NCI-H82 (cell line): Measurements from ENCODE around the gene SHCBP1L.

Experiments used
- DNase-seq: peaks from one replicate; lab custom pipeline; 2025; lab: John Stamatoyannopoulos, UW

The SHCBP1L gene

DNA sequence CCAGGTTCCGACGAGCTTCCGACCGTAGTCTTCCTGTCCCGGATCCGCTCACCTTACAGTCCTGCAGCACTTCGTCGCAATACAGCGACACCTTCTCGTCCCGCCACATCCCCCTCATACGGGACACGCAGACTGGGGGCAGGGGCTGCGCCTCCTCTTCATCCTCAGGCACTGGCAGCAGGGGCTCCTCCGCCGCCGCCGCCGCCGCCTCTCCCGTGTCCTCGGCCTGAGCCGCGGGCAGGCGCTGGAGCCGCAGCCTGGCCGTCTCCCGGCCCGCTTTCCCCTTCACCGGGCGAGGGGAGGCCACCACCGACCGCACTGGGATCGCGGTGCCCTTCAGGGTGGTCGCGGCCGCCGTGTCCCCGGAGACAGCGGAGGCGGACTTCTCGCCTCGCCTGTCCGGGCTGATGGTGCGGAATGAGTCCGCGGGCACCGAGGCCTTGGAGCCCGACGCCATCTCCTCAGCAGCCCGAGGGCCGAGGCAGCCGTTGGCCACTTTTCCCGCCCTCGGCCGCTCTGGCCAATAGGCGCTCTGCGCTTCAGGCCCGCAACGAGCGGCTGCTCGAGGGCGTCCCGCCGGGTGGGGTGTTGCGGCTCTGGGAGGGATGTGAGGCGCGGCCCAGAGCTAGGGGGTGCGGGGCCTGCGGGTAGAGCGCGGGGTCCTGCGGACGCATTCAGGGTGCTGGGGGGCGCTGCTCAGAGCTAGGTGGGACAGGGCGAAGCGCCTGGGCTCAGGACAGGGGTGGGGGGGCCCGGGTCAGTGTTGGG, at the start of gene SHCBP1L:
TSS of gene SHCBP1L (minus strand) at position 490 of the 768 bp plus-strand sequence. CDS start at position 457, 33 bp downstream.
- no peak for DNase-seq

DNA sequence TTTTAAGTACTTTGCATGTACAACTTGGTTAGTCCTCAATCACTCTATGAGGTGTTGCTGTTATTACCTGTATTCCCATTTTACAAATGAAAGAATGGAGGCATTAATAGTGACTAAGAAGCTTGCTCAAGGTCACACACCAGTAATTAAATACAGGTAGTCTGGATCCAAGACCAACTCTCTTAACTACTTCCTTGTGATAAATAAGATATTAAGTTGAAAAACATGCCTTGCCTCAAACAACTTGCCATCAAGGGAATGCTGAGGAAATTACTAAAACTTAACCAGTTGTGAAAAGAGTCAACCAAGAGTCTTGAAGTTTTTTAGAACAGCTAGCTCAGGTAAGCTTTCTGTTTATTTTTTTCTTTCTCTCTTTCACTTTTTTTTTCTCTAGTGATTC, 49.3 kb upstream of the SHCBP1L start:
- no peak for DNase-seq

DNA sequence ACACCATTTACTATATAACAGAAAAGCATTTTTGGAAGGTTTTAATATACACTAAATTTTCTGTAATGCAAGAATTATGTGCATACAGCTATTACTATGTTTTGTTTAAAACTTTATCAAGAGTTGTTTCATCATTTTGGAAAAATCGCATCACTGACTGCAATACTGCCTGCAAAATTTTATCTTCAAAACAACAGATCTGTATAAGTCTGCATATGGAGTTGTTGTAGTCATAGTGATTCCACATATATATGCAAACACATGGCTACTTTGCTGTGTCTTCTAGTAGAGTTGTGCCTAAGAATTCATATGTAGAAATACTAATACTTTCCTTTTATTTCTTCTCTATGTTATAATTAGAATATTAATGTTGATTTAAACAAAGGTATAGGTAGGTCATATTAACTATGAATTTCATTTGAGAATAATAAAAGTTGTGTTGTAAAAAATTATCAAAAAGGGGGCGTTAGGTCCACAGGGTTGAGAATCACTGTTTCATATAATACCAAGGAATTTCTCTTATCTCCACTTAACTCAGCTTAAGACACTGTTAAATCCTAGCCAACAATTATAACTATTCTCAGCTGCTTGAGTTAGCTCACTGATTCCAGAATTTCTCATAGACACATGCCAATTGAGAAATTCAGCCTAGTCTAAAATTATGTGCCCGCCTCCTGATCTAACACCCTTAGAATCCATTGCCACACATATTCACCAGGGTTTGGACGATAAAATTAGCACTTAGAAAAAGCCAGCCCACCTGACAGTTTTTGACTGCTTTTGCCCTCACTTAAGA, 47.4 kb upstream of the SHCBP1L start:
- DNase-seq: no peak

DNA sequence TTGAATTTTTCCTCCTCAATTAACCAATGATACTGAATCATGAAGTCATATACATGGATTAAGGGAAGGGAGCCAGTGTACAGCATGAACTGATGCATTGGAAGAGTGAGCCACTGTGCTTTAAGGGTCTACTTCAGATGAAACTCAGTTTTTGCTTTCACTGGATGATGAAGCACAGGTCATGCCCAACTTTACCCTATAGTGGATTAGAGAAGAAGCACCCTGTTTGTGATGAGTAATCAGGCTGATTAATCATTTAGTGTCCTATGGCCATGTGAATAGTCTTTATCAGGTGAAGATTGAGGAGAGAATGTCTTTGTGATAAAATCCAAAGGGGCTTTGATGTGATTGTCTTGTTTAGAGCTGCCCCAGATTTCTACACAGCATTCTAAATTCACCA, 45.5 kb upstream of the SHCBP1L start:
- DNase-seq: no peak

DNA sequence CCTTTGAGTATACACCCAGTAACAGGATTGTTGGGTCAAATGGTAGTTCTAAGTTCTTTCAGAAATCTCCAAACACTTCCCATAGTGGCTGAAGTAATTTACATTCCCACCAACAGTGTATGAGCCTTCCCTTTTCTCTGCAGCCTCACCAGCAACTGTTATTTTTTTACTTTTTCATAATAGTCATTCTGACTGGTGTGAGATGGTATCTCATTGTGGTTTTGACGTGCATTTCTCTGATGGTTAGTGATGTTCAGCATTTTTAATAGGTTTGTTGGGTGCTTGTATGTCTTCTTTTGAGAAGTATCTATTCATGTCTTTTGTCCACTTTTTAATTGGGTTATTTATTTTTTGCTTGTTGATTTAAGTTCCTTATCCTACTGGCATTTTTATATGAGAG, 43.9 kb upstream of the SHCBP1L start:
- DNase-seq: no peak

DNA sequence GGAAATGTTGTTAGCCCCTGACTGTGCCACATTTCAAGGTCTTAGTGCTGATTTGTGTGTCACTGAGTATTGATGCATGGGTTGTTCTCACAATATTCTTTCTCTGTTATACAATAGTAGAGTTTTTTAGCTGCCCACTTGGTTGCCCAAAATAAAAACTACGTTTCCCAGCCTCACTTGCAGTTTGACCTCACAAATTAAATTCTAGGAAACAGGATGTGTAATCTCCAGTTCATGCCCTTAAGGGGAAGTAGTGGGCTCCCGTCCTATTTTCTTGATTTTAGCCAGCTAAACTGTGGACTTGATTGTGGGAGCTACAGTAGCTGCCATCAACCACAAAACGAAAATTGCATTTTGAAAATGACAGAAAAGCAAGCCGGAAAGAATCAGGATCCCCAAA, 42.9 kb upstream of the SHCBP1L start:
- no peak for DNase-seq

DNA sequence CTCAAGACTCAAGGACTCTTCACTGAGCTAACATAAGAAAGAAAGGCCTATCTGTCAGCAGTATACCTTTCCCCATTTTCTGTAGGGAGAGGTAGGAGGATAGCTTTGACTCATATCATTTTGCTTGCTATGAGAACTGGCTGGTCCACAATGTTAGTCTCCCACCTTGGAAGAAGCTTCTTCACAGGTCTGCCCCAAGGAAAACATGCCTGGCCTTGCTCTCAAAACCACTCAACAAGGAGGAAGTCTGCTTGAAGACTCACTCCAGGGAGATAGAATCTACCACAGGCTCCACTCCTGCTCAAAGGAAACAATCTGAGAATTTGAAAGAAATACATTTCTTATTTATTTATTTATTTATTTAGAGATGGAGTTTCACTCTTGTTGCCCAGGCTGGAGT, 40.8 kb upstream of the SHCBP1L start:
- no peak for DNase-seq

DNA sequence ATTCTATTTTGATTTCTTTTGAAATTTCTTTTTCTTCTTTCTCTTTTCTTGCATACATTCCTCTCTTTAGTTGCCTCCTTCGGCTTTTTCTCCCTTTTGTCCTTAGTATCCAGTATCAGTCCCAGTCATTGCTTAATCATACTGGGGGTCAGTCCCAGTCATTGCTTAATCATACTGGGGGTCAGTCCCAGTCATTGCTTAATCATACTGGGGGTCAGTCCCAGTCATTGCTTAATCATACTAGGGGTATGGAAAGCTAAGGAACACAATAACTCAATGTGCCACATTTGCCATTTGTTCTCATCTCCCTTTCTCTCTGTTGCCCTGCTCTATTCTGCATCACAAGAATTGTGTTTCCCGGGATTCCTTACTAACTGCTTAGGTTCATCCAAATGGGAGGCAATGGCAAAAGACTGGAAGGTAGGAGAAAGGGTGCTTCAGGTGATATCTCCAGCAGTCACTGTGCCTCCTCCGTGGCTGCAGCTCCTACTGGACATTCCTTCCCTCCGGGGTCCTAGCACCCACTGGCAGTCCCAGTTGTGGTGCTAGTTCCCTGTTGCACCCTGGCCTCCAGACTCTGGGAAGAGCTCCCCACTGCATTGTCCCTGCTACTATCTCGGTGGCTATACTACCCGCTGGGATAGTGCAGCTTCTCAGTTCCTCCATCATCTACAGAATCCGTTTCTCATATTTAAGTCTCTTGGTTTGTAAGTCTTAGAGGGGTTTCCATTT, 37.6 kb upstream of the SHCBP1L start:
- no peak for DNase-seq

DNA sequence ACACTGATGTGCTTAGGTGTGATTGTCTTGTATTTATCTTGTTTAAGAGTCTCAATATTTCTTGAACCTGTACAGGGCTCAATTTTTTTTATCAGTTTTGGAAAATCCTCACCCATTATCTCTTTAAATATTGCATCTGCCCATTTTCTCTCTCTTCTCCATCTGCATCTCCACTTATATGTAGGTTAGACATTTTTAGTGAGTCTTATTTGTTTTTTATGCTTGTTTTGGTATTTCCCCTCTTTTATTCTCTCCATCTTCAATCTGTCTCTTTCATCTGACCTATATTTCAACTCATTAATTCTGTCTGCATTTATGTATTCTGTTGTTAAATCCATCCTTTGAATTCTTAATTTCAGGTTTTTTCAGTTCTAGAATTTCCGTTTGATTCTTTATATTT, 32.9 kb upstream of the SHCBP1L start:
- no peak for DNase-seq

DNA sequence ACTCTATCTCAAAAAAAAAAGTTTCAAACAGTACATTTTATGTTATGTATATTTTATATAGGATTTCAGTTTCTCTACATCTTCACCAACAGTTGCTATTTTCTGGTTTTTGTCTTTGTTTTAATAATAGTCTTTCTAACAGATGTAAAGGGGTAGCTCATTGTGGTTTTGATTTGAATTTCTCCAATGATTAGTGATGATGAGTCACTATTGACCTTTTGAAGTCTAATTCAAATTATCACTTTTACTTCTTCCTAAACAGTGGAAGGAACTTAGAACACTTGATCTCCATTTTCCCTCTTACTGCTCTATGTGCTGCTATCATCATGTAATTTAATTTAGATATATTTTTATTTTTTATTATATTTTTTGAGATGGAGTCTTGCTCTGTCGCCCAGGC, 31.7 kb upstream of the SHCBP1L start:
- DNase-seq: no peak

DNA sequence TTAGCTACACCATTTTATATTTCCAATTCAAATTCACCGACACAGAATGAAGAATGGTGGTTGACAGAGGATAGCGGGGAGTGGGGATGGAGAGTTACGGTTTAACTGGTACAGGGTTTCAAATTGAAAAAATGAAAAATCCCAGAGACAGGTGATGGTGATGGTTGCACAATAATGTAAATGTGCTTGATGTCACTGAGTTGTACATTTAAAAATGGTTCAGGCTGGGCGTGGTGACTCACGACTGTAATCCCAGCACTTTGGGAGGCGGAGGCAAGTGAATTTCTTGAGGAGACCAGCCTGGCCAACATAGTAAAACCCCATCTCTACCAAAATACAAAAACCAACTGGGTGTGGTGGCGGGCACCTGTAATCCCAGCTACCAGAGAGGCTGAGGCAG, 31.2 kb upstream of the SHCBP1L start:
- DNase-seq: no peak

DNA sequence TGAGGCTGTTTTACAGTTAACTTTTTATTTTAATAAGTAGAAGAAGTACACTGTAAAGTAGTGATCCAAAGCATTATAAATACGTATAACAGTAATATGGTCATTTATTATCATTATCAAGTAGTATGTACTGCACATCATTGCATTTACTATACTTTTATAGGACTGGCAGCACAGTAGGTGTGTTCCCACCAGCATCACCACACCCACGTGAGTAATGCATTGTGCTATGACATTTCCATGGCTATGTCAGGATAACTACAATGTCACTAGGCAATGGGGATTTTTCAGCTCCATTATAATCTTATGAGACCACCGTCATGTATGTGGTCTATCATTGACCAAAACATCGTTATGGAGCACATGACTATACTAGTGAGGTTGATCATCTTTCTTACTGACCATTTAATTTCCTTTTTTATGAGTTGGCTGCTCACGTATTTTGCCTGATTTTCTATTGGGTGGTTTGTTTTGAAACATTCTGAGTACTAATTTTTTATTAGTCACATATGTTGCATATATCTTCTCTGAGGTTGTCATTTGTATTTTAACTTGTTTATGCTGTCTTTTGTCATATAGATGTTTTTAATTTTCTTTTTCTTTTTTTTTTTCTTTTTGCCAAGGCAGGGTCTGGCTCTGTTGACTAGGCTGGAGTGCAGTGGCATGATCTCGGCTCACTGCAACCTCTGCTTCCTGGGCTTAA, 25.3 kb upstream of the SHCBP1L start:
- no peak for DNase-seq

DNA sequence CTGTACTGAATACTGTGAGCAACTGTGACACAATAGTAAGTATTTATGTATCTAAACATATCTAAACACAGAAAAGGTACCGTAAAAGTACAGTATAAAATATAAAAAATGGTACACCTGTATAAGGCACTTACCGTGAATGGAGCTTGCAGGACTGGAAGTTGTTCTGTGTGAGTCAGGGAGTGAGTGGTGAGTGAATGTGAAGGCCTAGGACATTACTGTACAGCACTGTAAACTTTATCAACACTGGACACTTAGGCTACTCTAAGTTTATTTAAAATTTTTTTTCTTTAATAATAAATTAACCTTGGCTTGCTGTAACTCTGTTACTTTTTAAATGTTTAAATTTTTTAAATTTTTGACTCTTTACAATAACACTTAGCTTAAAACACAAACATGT, 24.5 kb upstream of the SHCBP1L start:
- DNase-seq: no peak

DNA sequence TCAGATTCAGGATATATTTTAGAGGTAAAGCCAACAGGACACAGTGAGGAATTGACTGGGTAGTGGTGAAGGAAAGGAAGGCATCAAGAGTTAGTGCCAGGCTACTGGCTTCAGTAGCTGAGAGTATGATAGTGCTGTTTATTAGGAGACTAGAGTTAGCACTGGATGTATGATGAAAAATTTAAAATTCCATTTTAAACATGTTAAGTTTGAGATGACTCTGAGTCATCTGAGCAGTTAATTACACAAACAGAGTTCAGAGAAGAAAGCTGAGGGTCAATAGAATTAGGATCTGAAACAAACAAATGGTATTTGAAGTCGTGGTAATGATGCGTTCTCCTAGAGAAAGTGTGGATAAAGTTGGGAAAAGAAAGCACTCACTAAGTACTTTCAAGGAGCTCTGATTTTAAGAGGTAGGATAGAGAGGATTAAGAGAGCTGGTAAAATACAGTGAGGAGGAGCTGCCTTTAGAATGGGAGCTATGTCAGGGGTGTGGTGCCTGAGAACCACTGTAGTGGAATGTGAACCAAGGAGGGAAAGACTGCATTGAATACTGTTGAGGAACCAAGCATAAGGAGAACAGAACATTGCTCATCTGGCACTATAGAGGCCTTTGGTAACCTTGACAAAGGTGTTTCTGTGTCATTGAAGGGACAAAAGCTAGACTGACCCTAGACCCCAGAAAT, 21.7 kb upstream of the SHCBP1L start:
- DNase-seq: no peak

DNA sequence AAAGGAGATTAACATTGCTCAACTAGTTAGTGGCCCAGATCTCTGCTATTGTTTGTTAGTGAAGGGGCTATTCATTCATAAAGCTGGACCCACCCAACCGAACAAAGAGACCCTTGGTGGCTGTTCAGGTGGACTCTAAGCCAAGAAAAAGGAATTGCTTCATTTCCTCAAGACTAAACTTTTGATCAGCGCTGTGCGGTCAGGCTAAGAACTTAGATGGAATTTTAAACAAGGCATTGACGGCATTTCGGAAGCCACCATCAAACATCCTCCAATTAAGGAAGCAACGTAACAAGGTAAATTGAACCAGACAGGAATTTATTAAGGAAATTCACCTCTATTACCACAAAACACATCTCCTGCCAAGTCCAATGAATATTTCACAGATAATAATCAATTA, 19.9 kb upstream of the SHCBP1L start:
- DNase-seq: no peak

DNA sequence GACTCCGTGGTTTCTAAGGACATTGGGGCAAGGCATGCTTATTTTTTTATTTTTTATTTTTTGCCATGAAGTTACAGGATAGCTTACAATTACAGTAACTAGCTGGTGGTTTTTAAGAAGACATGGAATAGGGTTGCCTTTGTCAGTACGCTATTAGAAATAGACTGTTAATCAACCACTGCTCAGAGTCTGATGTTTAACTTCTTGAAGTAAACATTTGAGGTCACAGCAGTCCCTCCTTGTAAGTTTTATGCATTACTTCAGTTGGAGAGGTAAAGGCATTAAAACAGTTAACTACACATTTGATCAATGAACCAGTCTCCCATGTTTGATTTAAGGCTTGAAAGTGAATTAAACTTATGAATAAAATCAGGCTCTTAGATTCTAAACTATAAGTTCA, 19.3 kb upstream of the SHCBP1L start:
- DNase-seq: no peak

DNA sequence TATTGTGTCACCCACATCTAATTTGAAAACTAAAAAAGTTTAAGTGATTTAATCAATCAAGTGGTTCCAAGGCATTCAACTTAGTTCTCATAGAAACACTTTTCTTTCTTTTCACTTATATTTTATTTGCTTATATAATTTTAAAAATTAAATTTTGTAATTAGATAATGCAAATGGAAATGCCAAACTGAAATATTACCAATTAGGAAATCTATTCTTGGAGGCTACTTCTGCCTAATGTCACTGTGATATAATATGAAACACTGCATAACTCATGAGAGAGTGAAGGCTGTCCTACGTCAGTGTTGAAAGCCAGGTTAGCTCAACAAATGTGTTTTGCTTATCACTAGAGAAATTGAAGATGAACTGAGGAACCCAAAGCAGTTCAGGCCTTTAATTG, 18.3 kb upstream of the SHCBP1L start:
- DNase-seq: no peak

DNA sequence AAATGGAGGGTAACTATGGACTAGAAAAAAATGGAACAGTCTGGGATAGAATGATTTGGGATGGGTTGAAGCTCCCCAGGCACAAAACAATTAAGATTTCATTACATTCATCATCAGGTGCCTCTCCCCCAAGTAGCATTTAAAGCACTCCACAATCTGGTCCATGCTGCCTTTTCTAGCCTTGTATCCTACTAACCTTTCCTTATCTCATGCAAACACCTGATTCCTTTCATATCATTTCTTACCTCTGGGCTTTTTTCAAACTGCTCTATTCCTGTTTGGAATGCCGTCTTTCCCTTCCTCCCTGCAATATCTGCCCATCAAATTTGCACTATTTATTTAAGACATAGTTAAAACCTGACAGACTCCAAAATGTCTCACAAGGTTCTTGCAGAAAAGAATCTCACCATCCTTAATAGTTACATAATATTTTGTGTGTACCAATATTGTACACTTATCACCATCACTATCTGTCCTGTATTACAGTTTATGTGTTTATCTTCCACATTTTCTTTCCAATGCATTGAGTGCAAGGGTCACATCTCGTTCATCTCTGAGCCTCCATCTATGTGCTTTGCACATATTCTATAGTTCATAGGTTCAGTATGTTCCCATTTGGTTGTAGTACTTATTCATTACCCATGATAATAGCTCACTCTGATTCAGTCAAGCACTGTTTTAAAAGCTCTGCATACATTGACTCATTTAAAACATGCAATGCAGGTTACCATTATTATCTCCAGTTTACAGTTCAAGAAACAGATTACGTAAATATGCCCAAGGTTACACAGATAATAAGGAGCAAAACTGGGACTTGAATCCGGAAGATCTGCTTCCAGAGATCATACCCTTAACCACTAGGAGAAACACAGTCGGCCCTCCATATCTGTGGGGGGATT, 16.1 kb upstream of the SHCBP1L start:
- DNase-seq: no peak

DNA sequence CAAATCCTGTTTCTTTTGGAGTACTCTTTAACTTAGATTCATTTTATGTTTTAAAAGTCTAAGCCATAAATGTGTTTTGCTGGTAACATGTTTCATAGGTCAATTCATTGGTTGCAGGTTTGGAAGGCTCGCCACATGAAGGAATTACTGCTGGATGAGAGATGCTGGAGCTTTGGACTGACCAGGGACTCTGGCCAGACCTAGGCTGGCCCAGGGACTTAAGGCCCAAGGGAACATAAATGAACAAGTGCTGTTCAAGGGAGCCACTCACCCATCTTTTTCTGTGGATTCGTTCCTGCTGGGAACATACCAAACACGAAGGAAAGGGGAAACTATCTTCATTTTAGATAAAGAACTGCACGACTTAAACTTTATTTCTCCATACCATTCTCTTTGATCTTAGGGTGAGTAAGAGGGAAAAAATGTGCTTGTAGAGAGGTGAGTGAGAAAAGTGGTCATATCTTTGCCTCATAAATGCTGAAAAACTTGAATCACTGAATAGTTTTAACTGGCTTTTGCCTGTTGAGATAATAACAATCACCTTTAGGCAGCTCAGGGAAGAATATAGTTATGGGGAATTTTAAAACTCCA, 15.3 kb upstream of the SHCBP1L start:
- no peak for DNase-seq

DNA sequence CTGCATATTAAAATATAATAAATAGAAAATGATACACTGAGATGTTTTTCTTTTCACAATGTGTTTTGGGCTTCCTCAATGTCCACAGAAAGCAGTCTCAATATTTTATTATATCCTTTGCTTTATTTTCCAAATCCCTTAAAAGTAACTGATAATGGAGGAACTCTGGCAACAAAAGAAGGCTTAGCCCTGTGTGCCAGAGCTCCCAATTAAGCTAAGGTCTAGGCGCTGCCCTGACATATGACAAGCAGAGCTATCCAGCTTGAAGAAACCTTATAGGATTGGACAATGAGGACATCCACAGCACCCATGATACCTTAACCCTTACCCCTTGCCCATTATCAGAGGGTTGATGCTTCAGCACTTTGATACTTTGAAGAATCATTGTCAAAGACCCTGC, 12.9 kb upstream of the SHCBP1L start:
- DNase-seq: no peak
